ENCODE measurements around the gene UBASH3B. TPM values are rescaled to one million over a fixed set of nuclear protein-coding genes. Genes with fewer than 3 reads are reported as not detected.

UBASH3B gene
- total and polyA plus RNA-seq, 2 of the 13 experiments (the other 11 are each of a cell fraction or from before 2014, with no cell fraction given) = 4.4 to 7.6 TPM

DNA sequence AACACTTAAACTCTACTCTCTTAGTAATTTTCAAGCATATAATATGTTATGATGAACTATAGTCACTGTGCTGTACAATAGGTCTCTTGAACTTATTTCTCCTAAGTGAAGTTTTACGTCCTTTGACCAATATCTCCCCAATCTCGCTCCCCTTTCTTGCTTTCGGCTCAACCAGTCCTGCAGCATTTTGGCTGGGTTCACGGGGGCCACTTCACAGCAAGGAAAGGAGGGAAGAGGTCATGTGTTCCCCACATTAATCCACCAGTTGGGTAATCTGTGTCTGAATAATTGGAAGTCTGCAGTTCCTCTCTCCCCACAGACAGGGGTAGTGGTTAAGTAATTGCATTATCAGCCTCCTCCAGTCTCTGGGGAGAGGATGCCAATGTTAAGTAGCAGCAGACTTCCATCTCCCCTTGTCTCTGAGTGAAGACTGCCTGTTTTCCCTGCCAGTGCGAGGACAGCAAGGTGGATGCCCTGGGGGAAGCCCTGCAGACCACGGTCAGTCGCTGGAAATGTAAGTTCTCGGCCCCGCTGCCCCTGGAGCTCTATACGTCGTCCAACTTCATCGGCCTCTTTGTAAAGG, 123.6 kb downstream of the UBASH3B start:
- TF ChIP-seq SIX1 (CRISPR knock-in tag; IDR thresholded peaks at IDR 0.05; ENCODE audit: borderline replicate concordance) (no peak), NPAS2 (CRISPR knock-in tag; IDR thresholded peaks at IDR 0.05; ENCODE audit: borderline replicate concordance) (no peak), HMGA1 (CRISPR knock-in tag; conservative IDR thresholded peaks at IDR 0.05) (no peak), CEBPG (CRISPR knock-in tag; IDR thresholded peaks at IDR 0.05) (no peak), SIX4 (CRISPR knock-in tag; IDR thresholded peaks at IDR 0.05) (no peak), ZSCAN12 (CRISPR knock-in tag; IDR thresholded peaks at IDR 0.05) (no peak), ZBTB3 (CRISPR knock-in tag; IDR thresholded peaks at IDR 0.05; ENCODE audit: borderline replicate concordance, low read depth) (no peak), ZNF577 (CRISPR knock-in tag; IDR thresholded peaks at IDR 0.05; ENCODE audit: borderline replicate concordance, low read depth) (no peak), ZNF557 (CRISPR knock-in tag; IDR thresholded peaks at IDR 0.05) (no peak)
- TF ChIP-seq, protein P1, sequence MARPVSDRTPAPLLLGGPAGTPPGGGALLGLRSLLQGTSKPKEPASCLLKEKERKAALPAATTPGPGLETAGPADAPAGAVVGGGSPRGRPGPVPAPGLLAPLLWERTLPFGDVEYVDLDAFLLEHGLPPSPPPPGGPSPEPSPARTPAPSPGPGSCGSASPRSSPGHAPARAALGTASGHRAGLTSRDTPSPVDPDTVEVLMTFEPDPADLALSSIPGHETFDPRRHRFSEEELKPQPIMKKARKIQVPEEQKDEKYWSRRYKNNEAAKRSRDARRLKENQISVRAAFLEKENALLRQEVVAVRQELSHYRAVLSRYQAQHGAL (CRISPR knock-in tag; IDR thresholded peaks at IDR 0.05; ENCODE audit: not compliant biosample characterization) = no peak
- TF ChIP-seq, protein P2, sequence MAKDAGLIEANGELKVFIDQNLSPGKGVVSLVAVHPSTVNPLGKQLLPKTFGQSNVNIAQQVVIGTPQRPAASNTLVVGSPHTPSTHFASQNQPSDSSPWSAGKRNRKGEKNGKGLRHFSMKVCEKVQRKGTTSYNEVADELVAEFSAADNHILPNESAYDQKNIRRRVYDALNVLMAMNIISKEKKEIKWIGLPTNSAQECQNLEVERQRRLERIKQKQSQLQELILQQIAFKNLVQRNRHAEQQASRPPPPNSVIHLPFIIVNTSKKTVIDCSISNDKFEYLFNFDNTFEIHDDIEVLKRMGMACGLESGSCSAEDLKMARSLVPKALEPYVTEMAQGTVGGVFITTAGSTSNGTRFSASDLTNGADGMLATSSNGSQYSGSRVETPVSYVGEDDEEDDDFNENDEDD (CRISPR knock-in tag; IDR thresholded peaks at IDR 0.05; ENCODE audit: borderline replicate concordance) = no peak
- Histone ChIP-seq H3K4me3 (replicated peaks in 1 of 3; ENCODE audit: insufficient read depth in 1 of 3, low read depth in 2 of 3, low read length in 3 of 3) (no peak overlapping the region), H3K27me3 (ENCODE audit: control insufficient read depth in 1 of 2, insufficient read depth in 2 of 2, low read length in 2 of 2) (no peaks in the 10 kb centered on the region), H3K79me2 (ENCODE audit: insufficient read depth, low read length) (no peaks in the 10 kb centered on the region), H4K20me1 (ENCODE audit: insufficient read depth, low read length) (no peaks in the 10 kb centered on the region), H3K9me3 (ENCODE audit: low read length) (no peaks in the 10 kb centered on the region), H3K27ac (ENCODE audit: extremely low read length, insufficient read depth, low read length) (no peak overlapping the region), H3K4me1 (ENCODE audit: insufficient read depth, low read length) (no peaks in the 10 kb centered on the region), H3K4me2 (ENCODE audit: low read depth, low read length) (no peak overlapping the region), H2AFZ (ENCODE audit: low read length) (no peak overlapping the region), H3K36me3 (replicated peaks in 1 of 2; ENCODE audit: control insufficient read depth in 1 of 2, insufficient read depth in 2 of 2, low read length in 2 of 2) (peaks cover 2 to 8% of the 10 kb centered on the region in 2 experiments; a peak in 2 of 5 replicates), H3K9ac (ENCODE audit: insufficient read depth, low read depth, low read length) (no peak overlapping the region)
- CTCF ChIA-PET (ENCODE audit: low intra/inter-chr PET ratio, low total read pairs) = interaction anchor here (4.0 kb wide), 1 partner anchor 146 kb away, joined by 32 read pairs; no protein-coding TSS in a partner anchor
- 97% methylated on average over 11 of the region's 12 CpGs for WGBS (ENCODE audit: low lambda C conversion rate)
- no peak for FAIRE-seq
- DNase-seq (ENCODE audit: low spot score) = no peak
- intact Hi-C loops (cut with micrococcal nuclease; ENCODE audit: unreplicated experiment) = no loop called here
- no TSS peak for BruUV-seq (replicated peaks)
- in situ Hi-C loops (cut with HindIII; ENCODE audit: extremely low pct_ligation_motif_present, low pct_unique_long_range_greater_than_20kb) = no loop called here
- no peak for ATAC-seq
- POLR2A ChIA-PET = no interaction called here

Measured in HepG2 (cell line).